ENCODE results near the gene ABCF2.

ABCF2 gene

GRCh38 chr7:151242159-151243044 is 15.4 kb upstream of the ABCF2 start:
- DNase-seq (ENCODE audit: low read depth, low spot score), result no peak

- DNase-seq (ENCODE audit: low read depth, low spot score), result no peak
Measured at GRCh38 chr7:151241755-151242096, 14.7 kb upstream of the ABCF2 start.

GRCh38 chr7:151240942-151241754 is 14.1 kb upstream of the ABCF2 start:
- no peak for DNase-seq (ENCODE audit: low read depth, low spot score)

GRCh38 chr7:151240536-151240935 is 13.5 kb upstream of the ABCF2 start:
- no peak for DNase-seq (ENCODE audit: low read depth, low spot score)

GRCh38 chr7:151239837-151240459 is 12.9 kb upstream of the ABCF2 start:
- no peak for DNase-seq (ENCODE audit: low read depth, low spot score)

GRCh38 chr7:151238924-151239836 is 12.2 kb upstream of the ABCF2 start:
- no peak for DNase-seq (ENCODE audit: low read depth, low spot score)

- no peak for DNase-seq (ENCODE audit: low read depth, low spot score)
Measured at GRCh38 chr7:151238190-151238810, 11.3 kb upstream of the ABCF2 start.

GRCh38 chr7:151237244-151238189 is 10.5 kb upstream of the ABCF2 start:
- DNase-seq (ENCODE audit: low read depth, low spot score), result no peak

- DNase-seq (ENCODE audit: low read depth, low spot score), result no peak
Measured at GRCh38 chr7:151236406-151236805, 9.4 kb upstream of the ABCF2 start.

GRCh38 chr7:151235091-151235787 is 8.2 kb upstream of the ABCF2 start:
- DNase-seq (ENCODE audit: low read depth, low spot score), result no peak

- no peak for DNase-seq (ENCODE audit: low read depth, low spot score)
Measured at GRCh38 chr7:151233804-151234203, 6.8 kb upstream of the ABCF2 start.

GRCh38 chr7:151232917-151233701 is 6.1 kb upstream of the ABCF2 start:
- no peak for DNase-seq (ENCODE audit: low read depth, low spot score)

- DNase-seq (ENCODE audit: low read depth, low spot score), result no peak
Measured at GRCh38 chr7:151232091-151232916, 5.3 kb upstream of the ABCF2 start, which contains the start of gene CHPF2. CHPF2 (plus strand) TSS chr7:151232483; CDS start chr7:151234012, 1,529 bp downstream.

- DNase-seq (ENCODE audit: low read depth, low spot score), result no peak
Measured at GRCh38 chr7:151231080-151231479, 4.1 kb upstream of the ABCF2 start.

- no peak for DNase-seq (ENCODE audit: low read depth, low spot score)
Measured at GRCh38 chr7:151229249-151229648, 2.2 kb upstream of the ABCF2 start.

GRCh38 chr7:151228024-151228866 is 1.2 kb upstream of the ABCF2 start:
- no peak for DNase-seq (ENCODE audit: low read depth, low spot score)

- no peak for DNase-seq (ENCODE audit: low read depth, low spot score)
Measured at GRCh38 chr7:151226560-151226874, 488 bp downstream of the ABCF2 start.
